A673 (cell line): Measurements from ENCODE around the gene RGMA.

Experiments used
- EZH2 ChIP-seq: fragments of 200-600 bp; sonication (generic); IDR thresholded peaks from 2 replicates; pipeline ENCODE4 v1.6.1; 2017; ENCODE audit warnings: borderline replicate concordance, low read depth, mild to moderate bottlenecking, mixed read lengths, antibody characterized with exemption, low read length; ENCODE audit not compliant: poor library complexity, severe bottlenecking
- TF ChIP-seq, protein P1 (sequence below): fragments of 300-800, 200-600 bp; sonication (generic); conservative IDR thresholded peaks from 2 replicates; pipeline ENCODE4 v1.5.1; 2017; ENCODE audit warnings: low read depth, mild to moderate bottlenecking, antibody characterized with exemption, low read length, moderate library complexity, mixed read lengths

DNA sequence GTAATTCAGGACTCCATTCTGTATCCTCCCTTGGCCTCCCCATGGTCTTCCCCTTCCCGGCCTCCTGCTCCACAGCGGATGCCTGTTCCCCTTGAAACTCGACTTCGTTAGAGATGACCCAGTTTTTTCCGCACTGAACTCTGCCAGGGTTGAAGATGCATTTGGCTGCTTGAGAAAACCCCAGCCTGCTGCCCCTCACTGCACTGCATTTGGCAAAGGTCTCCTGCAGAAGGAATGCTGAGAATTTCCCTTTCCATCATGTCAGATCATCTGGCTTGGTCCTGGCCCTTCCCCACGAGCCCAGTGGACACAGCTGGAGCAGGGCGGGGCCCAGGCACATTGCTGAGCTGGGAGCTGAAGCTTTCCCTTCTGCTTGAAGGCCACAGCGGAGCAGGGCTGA, 37.6 kb upstream of the RGMA start:
- TF ChIP-seq, protein P1, sequence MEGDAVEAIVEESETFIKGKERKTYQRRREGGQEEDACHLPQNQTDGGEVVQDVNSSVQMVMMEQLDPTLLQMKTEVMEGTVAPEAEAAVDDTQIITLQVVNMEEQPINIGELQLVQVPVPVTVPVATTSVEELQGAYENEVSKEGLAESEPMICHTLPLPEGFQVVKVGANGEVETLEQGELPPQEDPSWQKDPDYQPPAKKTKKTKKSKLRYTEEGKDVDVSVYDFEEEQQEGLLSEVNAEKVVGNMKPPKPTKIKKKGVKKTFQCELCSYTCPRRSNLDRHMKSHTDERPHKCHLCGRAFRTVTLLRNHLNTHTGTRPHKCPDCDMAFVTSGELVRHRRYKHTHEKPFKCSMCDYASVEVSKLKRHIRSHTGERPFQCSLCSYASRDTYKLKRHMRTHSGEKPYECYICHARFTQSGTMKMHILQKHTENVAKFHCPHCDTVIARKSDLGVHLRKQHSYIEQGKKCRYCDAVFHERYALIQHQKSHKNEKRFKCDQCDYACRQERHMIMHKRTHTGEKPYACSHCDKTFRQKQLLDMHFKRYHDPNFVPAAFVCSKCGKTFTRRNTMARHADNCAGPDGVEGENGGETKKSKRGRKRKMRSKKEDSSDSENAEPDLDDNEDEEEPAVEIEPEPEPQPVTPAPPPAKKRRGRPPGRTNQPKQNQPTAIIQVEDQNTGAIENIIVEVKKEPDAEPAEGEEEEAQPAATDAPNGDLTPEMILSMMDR: no peak
- TF ChIP-seq EZH2: no peak
